ENCODE measurements around the gene LIPT2. TPM values are rescaled to one million over a fixed set of nuclear protein-coding genes. Genes with fewer than 3 reads are reported as not detected.

The LIPT2 gene
- total and polyA plus RNA-seq, 2 donors (not counting 3 experiments of a cell fraction or from before 2014, with no cell fraction given) = 1.7 to 4.1 TPM

- Histone ChIP-seq H3K9me1 (replicated peaks; ENCODE audit: control insufficient read depth, extremely low read depth, insufficient read depth, low read length) (no peaks in the 10 kb centered on the region), H3K9me3 (replicated peaks; ENCODE audit: control insufficient read depth, insufficient read depth, low read length) (no peaks in the 10 kb centered on the region), H3K36me3 (ENCODE audit: control insufficient read depth in 2 of 2, extremely low read depth in 1 of 2, insufficient read depth in 2 of 2, low read length in 2 of 2) (no peaks in the 10 kb centered on the region), H3K9ac (replicated peaks; ENCODE audit: extremely low read depth, insufficient read depth, low read length) (no peak overlapping the region), H3K4me3 (replicated peaks in 1 of 3; ENCODE audit: insufficient read depth in 1 of 3, low read depth in 1 of 3, low read length in 3 of 3) (no peak overlapping the region), H3K27me3 (ENCODE audit: control insufficient read depth in 2 of 2, insufficient read depth in 2 of 2, low read length in 2 of 2) (peaks cover 16 to 24% of the 10 kb centered on the region in 2 experiments), H3K27ac (ENCODE audit: insufficient read depth, low read depth, low read length) (no peak overlapping the region), H3K4me2 (ENCODE audit: insufficient read depth, low read length) (no peak overlapping the region), H2AFZ (ENCODE audit: low read depth, low read length) (no peak overlapping the region), H4K20me1 (replicated peaks; ENCODE audit: control insufficient read depth, extremely low read depth, insufficient read depth, low read length) (no peaks in the 10 kb centered on the region), H3K79me2 (ENCODE audit: control insufficient read depth, insufficient read depth, low read length) (no peaks in the 10 kb centered on the region), H3K4me1 (ENCODE audit: control insufficient read depth, extremely low read depth, insufficient read depth, low read length) (peaks cover 7% of the 10 kb centered on the region)
- DNase-seq (ENCODE audit: low read depth, low spot score) (no peak), FAIRE-seq (no peak)
- TF ChIP-seq JUN (IDR thresholded peaks at IDR 0.05; ENCODE audit: borderline replicate concordance, insufficient read depth, insufficient read length, low read depth) = no peak
- no peak for TF ChIP-seq GATA2 (IDR thresholded peaks at IDR 0.05; ENCODE audit: insufficient read depth, insufficient read length, low read depth, low read length)
- no peak for TF ChIP-seq CTCF (IDR thresholded peaks at IDR 0.05; ENCODE audit: extremely low read depth in 1 of 2, insufficient read depth in 1 of 2, low read depth in 1 of 2, low read length in 2 of 2)
- TF ChIP-seq FOS (IDR thresholded peaks at IDR 0.05; ENCODE audit: borderline replicate concordance, insufficient read depth, low read length) = no peak
- TF ChIP-seq POLR2AphosphoS5 (IDR thresholded peaks at IDR 0.05; ENCODE audit: insufficient read depth, low read depth, low read length) = no peak
- TF ChIP-seq EZH2 (IDR thresholded peaks at IDR 0.05; ENCODE audit: borderline replicate concordance, low read depth, low read length, severe bottlenecking) = no peak
- TF ChIP-seq, protein P1, sequence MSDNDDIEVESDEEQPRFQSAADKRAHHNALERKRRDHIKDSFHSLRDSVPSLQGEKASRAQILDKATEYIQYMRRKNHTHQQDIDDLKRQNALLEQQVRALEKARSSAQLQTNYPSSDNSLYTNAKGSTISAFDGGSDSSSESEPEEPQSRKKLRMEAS (IDR thresholded peaks at IDR 0.05; ENCODE audit: insufficient read depth, insufficient read length) = no peak
- no peak for TF ChIP-seq POLR2A (IDR thresholded peaks at IDR 0.05; ENCODE audit: low read depth, low read length)
- TF ChIP-seq MYC (IDR thresholded peaks at IDR 0.05; ENCODE audit: low read depth, low read length) = no peak
- POLR2A ChIA-PET = no interaction called here
- BruUV-seq (replicated peaks) = no TSS peak
- intact Hi-C loops (cut with micrococcal nuclease) (no loop called here), dilution Hi-C loops (cut with MboI; ENCODE audit: extremely low pct_ligation_motif_present, low sequenced_read_pairs) (no loop called here)
- CTCF ChIA-PET = interaction anchor here (1.2 to 2.1 kb wide), 2 partner anchors 16 kb away, joined by 3 to 13 read pairs; no protein-coding TSS in a partner anchor
Observed at GRCh38 chr11:74468936-74469335, 24.6 kb downstream of the LIPT2 start.
